ENCODE measurements around the gene TRUB2. TPM values are rescaled to one million over a fixed set of nuclear protein-coding genes. Genes with fewer than 3 reads are reported as not detected.

TRUB2 gene
- total and polyA plus RNA-seq, 2 of the 13 experiments (the other 11 are each of a cell fraction or from before 2014, with no cell fraction given), result 22.3 to 41.2 TPM

- ChIA-PET POLR2A (no interaction called here), CTCF (ENCODE audit: low intra/inter-chr PET ratio, low total read pairs) (no interaction called here)
- Histone ChIP-seq H3K79me2 (ENCODE audit: insufficient read depth, low read length) (no peaks in the 10 kb centered on the region), H3K36me3 (replicated peaks in 1 of 2; ENCODE audit: control insufficient read depth in 1 of 2, insufficient read depth in 2 of 2, low read length in 2 of 2) (peaks cover 1 to 9% of the 10 kb centered on the region in 2 experiments; a peak in 4 of 5 replicates), H3K27ac (ENCODE audit: extremely low read length, insufficient read depth, low read length) (no peak overlapping the region), H3K27me3 (ENCODE audit: control insufficient read depth in 1 of 2, insufficient read depth in 2 of 2, low read length in 2 of 2) (no peaks in the 10 kb centered on the region), H3K4me1 (ENCODE audit: insufficient read depth, low read length) (peaks cover 18% of the 10 kb centered on the region), H4K20me1 (ENCODE audit: insufficient read depth, low read length) (no peaks in the 10 kb centered on the region), H3K4me2 (ENCODE audit: low read depth, low read length) (no peak overlapping the region), H3K4me3 (replicated peaks in 1 of 3; ENCODE audit: insufficient read depth in 1 of 3, low read depth in 2 of 3, low read length in 3 of 3) (no peak overlapping the region), H3K9ac (ENCODE audit: insufficient read depth, low read depth, low read length) (no peak overlapping the region), H2AFZ (ENCODE audit: low read length) (no peak overlapping the region), H3K9me3 (ENCODE audit: low read length) (no peaks in the 10 kb centered on the region)
- WGBS (ENCODE audit: low lambda C conversion rate), result 96% methylated on average over 7 of the region's 7 CpGs
- TF ChIP-seq CAMTA2 (CRISPR knock-in tag; IDR thresholded peaks at IDR 0.05; ENCODE audit: borderline replicate concordance) (no peak), KMT2B (CRISPR knock-in tag; IDR thresholded peaks at IDR 0.05) (no peak), RARG (CRISPR knock-in tag; IDR thresholded peaks at IDR 0.05; ENCODE audit: low read depth) (no peak), NPAS2 (CRISPR knock-in tag; IDR thresholded peaks at IDR 0.05; ENCODE audit: borderline replicate concordance) (no peak), ZNF644 (CRISPR knock-in tag; IDR thresholded peaks at IDR 0.05; ENCODE audit: low read depth) (no peak), UBTF (CRISPR knock-in tag; IDR thresholded peaks at IDR 0.05) (no peak), ZFX (CRISPR knock-in tag; IDR thresholded peaks at IDR 0.05; ENCODE audit: low read depth) (no peak), RXRB (CRISPR knock-in tag; IDR thresholded peaks at IDR 0.05; ENCODE audit: borderline replicate concordance) (no peak), YY1 (IDR thresholded peaks at IDR 0.05; ENCODE audit: insufficient read depth, insufficient replicate concordance, low read depth, low read length) (no peak), ZNF619 (CRISPR knock-in tag; IDR thresholded peaks at IDR 0.05) (no peak), SMAD9 (CRISPR knock-in tag; IDR thresholded peaks at IDR 0.05) (no peak), ZNF556 (CRISPR knock-in tag; IDR thresholded peaks at IDR 0.05; ENCODE audit: borderline replicate concordance) (no peak), SMARCE1 (IDR thresholded peaks at IDR 0.05; ENCODE audit: borderline replicate concordance) (no peak), FOXK1 (CRISPR knock-in tag; IDR thresholded peaks at IDR 0.05; ENCODE audit: borderline replicate concordance, low read depth) (no peak), CEBPG (CRISPR knock-in tag; IDR thresholded peaks at IDR 0.05) (no peak), ZNF33A (CRISPR knock-in tag; IDR thresholded peaks at IDR 0.05; ENCODE audit: borderline replicate concordance) (no peak)
- DNase-seq (ENCODE audit: low spot score) (no peak), ATAC-seq (no peak), FAIRE-seq (no peak)
- no TSS peak for BruUV-seq (replicated peaks)
- intact Hi-C loops (cut with micrococcal nuclease; ENCODE audit: unreplicated experiment) (no loop called here), in situ Hi-C loops (cut with HindIII; ENCODE audit: extremely low pct_ligation_motif_present, low pct_unique_long_range_greater_than_20kb) (no loop called here)
Observed at GRCh38 chr9:128337936-128338335, 15.7 kb upstream of the TRUB2 start.
